ENCODE results near the gene THADA.
A peak's percentile ranks its signal among the peaks of the same experiment; 100 is the strongest.
"Not testable (repeated sequence)": the region's sequence is repeated elsewhere in the genome, so short reads cannot be mapped to it uniquely, and the experiment has no call there.

The THADA gene

GRCh38 chr2:43391201-43391877 is 204.5 kb downstream of the THADA start:
- ChIA-PET POLR2A (no interaction called here), CTCF (interaction anchor here (0.7 to 4.4 kb wide), 3 partner anchors 12 to 138 kb away, joined by 3 to 32 read pairs (median 3); no protein-coding TSS in a partner anchor)

GRCh38 chr2:43389581-43390466 is 206.0 kb downstream of the THADA start:
- DNase-seq (ENCODE audit: extremely low spot score): no peak
- TF ChIP-seq CTCF (IDR thresholded peaks at IDR 0.05; ENCODE audit: control extremely low read depth, extremely low read depth, low read depth, missing control alignments): no peak
- POLR2A ChIA-PET: no interaction called here
- CTCF ChIA-PET: interaction anchor here (0.7 to 4.4 kb wide), 12 partner anchors 8 to 562 kb away, joined by 3 to 32 read pairs (median 4); no protein-coding TSS in a partner anchor

More at GRCh38 chr2:43391201-43391877, 204.5 kb downstream of the THADA start:
- no peak for DNase-seq (ENCODE audit: extremely low spot score)
- TF ChIP-seq CTCF (IDR thresholded peaks at IDR 0.05; ENCODE audit: control extremely low read depth, extremely low read depth, low read depth, missing control alignments): no peak

- ChIA-PET CTCF (interaction anchor here (1.1 to 2.3 kb wide), 9 partner anchors 8 to 160 kb away, joined by 3 to 10 read pairs (median 5); no protein-coding TSS in a partner anchor), POLR2A (no interaction called here)
- no peak for DNase-seq (ENCODE audit: extremely low spot score)
- no peak for TF ChIP-seq CTCF (IDR thresholded peaks at IDR 0.05; ENCODE audit: control extremely low read depth, extremely low read depth, low read depth, missing control alignments)
These were observed 207.5 kb downstream of the THADA start for GRCh38 chr2:43388371-43388770.

GRCh38 chr2:43387092-43388062 is 208.5 kb downstream of the THADA start:
- DNase-seq (ENCODE audit: extremely low spot score): peak; percentile 47
- POLR2A ChIA-PET: no interaction called here
- CTCF ChIA-PET: interaction anchor here (0.8 to 2.0 kb wide), 7 partner anchors 11 to 159 kb away, joined by 3 to 9 read pairs (median 5); no protein-coding TSS in a partner anchor
- no peak for TF ChIP-seq CTCF (IDR thresholded peaks at IDR 0.05; ENCODE audit: control extremely low read depth, extremely low read depth, low read depth, missing control alignments)

- POLR2A ChIA-PET; DNase-seq (ENCODE audit: extremely low spot score): not testable (repeated sequence)
- CTCF ChIA-PET: interaction anchor here (0.8 to 2.0 kb wide), 6 partner anchors 16 to 158 kb away, joined by 3 to 9 read pairs (median 4); no protein-coding TSS in a partner anchor
These were observed 209.2 kb downstream of the THADA start for GRCh38 chr2:43386679-43387078.

GRCh38 chr2:43384143-43384542 is 211.7 kb downstream of the THADA start:
- no peak for DNase-seq (ENCODE audit: extremely low spot score)
- ChIA-PET POLR2A (no interaction called here), CTCF (interaction anchor here (0.9 to 1.1 kb wide), 2 partner anchors 23 to 71 kb away, joined by 3 read pairs; no protein-coding TSS in a partner anchor)
- TF ChIP-seq CTCF (IDR thresholded peaks at IDR 0.05; ENCODE audit: control extremely low read depth, extremely low read depth, low read depth, missing control alignments): no peak
